G401.6 (cell line): ENCODE data around the gene ADGRA1.
"Not testable (repeated sequence)": the region's sequence is repeated elsewhere in the genome, so short reads cannot be mapped to it uniquely, and the experiment has no call there.

ENCODE experiments used
- FAIRE-seq: peaks from 2 replicates; lab custom pipeline; 2012; peaks lifted over from hg19 to GRCh38; lab: Jason Lieb, UNC

The ADGRA1 gene

GRCh38 chr10:133163889-133164815 is 76.4 kb downstream of the ADGRA1 start:
- FAIRE-seq: no peak

- FAIRE-seq: no peak
Measured at GRCh38 chr10:133164816-133165555, 77.3 kb downstream of the ADGRA1 start.

GRCh38 chr10:133165556-133166503 is 78.1 kb downstream of the ADGRA1 start:
- FAIRE-seq: no peak

- FAIRE-seq: no peak
Measured at GRCh38 chr10:133166504-133166827, 78.7 kb downstream of the ADGRA1 start.

GRCh38 chr10:133166828-133167692 is 79.3 kb downstream of the ADGRA1 start:
- FAIRE-seq: no peak

GRCh38 chr10:133167693-133168616 is 80.2 kb downstream of the ADGRA1 start:
- no peak for FAIRE-seq

- no peak for FAIRE-seq
Measured at GRCh38 chr10:133168617-133169031, 80.9 kb downstream of the ADGRA1 start.

GRCh38 chr10:133169173-133169947 is 81.6 kb downstream of the ADGRA1 start:
- FAIRE-seq: no peak

GRCh38 chr10:133170092-133170491 is 82.4 kb downstream of the ADGRA1 start:
- FAIRE-seq: no peak

- FAIRE-seq: no peak
Measured at GRCh38 chr10:133173860-133174640, 86.3 kb downstream of the ADGRA1 start.

- no peak for FAIRE-seq
Measured at GRCh38 chr10:133174689-133175263, 87.1 kb downstream of the ADGRA1 start.

- FAIRE-seq: not testable (repeated sequence)
Measured at GRCh38 chr10:133175624-133176023, 87.9 kb downstream of the ADGRA1 start.

- FAIRE-seq: no peak
Measured at GRCh38 chr10:133176546-133176945, 88.8 kb downstream of the ADGRA1 start.

GRCh38 chr10:133177380-133178157 is 89.8 kb downstream of the ADGRA1 start:
- no peak for FAIRE-seq

GRCh38 chr10:133178357-133179127 is 90.8 kb downstream of the ADGRA1 start:
- FAIRE-seq: no peak

- no peak for FAIRE-seq
Measured at GRCh38 chr10:133179128-133179520, 91.4 kb downstream of the ADGRA1 start.

GRCh38 chr10:133179651-133180050 is 91.9 kb downstream of the ADGRA1 start:
- FAIRE-seq: no peak
